Hepatocyte (in vitro differentiated cells): ENCODE data around the gene TUBE1. TPM values are rescaled to one million over a fixed set of nuclear protein-coding genes. Genes with fewer than 3 reads are reported as not detected.

Experiments
- DNase-seq: peaks from one replicate; pipeline ENCODE4 v3.0.0-alpha.2; 2016; ENCODE audit warnings: low spot score
- H2AFZ ChIP-seq: fragments of 200-600 bp; sonication (generic); 2 replicates; pipeline ENCODE4 v1.6.0; 2016; ENCODE audit warnings: antibody characterized with exemption, mild to moderate bottlenecking
- H3K27ac ChIP-seq: fragments of 200-600 bp; sonication (generic); 2 replicates; pipeline ENCODE4 v1.5.1; 2016; ENCODE audit warnings: mild to moderate bottlenecking
- H3K27me3 ChIP-seq: fragments of 200-600 bp; sonication (generic); 2 replicates; pipeline ENCODE4 v1.6.1; 2016
- H3K36me3 ChIP-seq: fragments of 200-600 bp; sonication (generic); replicated peaks from 2 replicates; pipeline ENCODE4 v1.5.1; 2016; ENCODE audit warnings: low read depth; ENCODE audit not compliant: insufficient read depth
- H3K4me1 ChIP-seq: fragments of 200-600 bp; sonication (generic); 2 replicates; pipeline ENCODE4 v1.5.1; 2016; ENCODE audit warnings: mild to moderate bottlenecking, moderate library complexity; ENCODE audit not compliant: insufficient read depth
- H3K4me2 ChIP-seq: fragments of 200-600 bp; sonication (generic); 2 replicates; pipeline ENCODE4 v1.6.0; 2016
- H3K4me3 ChIP-seq: fragments of 200-600 bp; sonication (generic); 2 replicates; pipeline ENCODE4 v1.5.1; 2016; ENCODE audit warnings: mild to moderate bottlenecking
- H3K79me2 ChIP-seq: fragments of 200-600 bp; sonication (generic); 2 replicates; pipeline ENCODE4 v1.6.0; 2017; ENCODE audit warnings: mild to moderate bottlenecking
- H3K9me2 ChIP-seq: fragments of 200-600 bp; sonication (generic); replicated peaks from 2 replicates; pipeline ENCODE4 v1.6.0; 2017; ENCODE audit warnings: mild to moderate bottlenecking; ENCODE audit not compliant: insufficient read depth
- H3K9me3 ChIP-seq: fragments of 200-600 bp; sonication (generic); 2 replicates; pipeline ENCODE4 v1.5.1; 2016; ENCODE audit warnings: low read depth, mild to moderate bottlenecking
- H4K20me1 ChIP-seq: fragments of 200-600 bp; sonication (generic); 2 replicates; pipeline ENCODE4 v1.6.0; 2016; ENCODE audit warnings: mild to moderate bottlenecking; ENCODE audit not compliant: insufficient read depth, poor library complexity, severe bottlenecking
- EZH2 ChIP-seq: fragments of 200-600 bp; sonication (generic); IDR thresholded peaks from 2 replicates; pipeline ENCODE4 v1.6.1; 2016; ENCODE audit warnings: antibody characterized with exemption, mild to moderate bottlenecking, borderline replicate concordance
- EZH2phosphoT487 ChIP-seq: fragments of 200-600 bp; sonication (generic); IDR thresholded peaks from one replicate; pipeline ENCODE4 v1.6.1; 2018; ENCODE audit warnings: antibody characterized with exemption, mild to moderate bottlenecking, low read depth, moderate library complexity; ENCODE audit not compliant: unreplicated experiment, severe bottlenecking
- WGBS: methylation state at CpG from one replicate; pipeline ENCODE4 v1.1.6; 2016; ENCODE audit warnings: low lambda C conversion rate; ENCODE audit errors: missing lambda C conversion rate; 5-methylcytosine and 5-hydroxymethylcytosine counted together
- polyA plus RNA-seq: library from polyadenylated mRNA; unstranded; fragments of >200 nt; fragmentation: Nextera tagmentation; extraction: Ambion mirVana; gene quantifications from 2 replicates; pipeline ENCODE4 v1.2.1, GENCODE V29; 2016
- total RNA-seq: library from RNA; depleted of rRNA; stranded (reverse); fragments of >200 nt; gene quantifications from 2 replicates; pipeline ENCODE4 v1.2.3, GENCODE V29; 2014
- TF ChIP-seq, protein P1 (sequence below): fragments of 200-600 bp; sonication (generic); IDR thresholded peaks from 2 replicates; pipeline ENCODE4 v1.5.1; 2016; ENCODE audit warnings: antibody characterized with exemption, mild to moderate bottlenecking; ENCODE audit not compliant: poor library complexity

The TUBE1 gene
- total and polyA plus RNA-seq, 2 experiments from 2014 or later = 14.4 to 20.3 TPM

DNA sequence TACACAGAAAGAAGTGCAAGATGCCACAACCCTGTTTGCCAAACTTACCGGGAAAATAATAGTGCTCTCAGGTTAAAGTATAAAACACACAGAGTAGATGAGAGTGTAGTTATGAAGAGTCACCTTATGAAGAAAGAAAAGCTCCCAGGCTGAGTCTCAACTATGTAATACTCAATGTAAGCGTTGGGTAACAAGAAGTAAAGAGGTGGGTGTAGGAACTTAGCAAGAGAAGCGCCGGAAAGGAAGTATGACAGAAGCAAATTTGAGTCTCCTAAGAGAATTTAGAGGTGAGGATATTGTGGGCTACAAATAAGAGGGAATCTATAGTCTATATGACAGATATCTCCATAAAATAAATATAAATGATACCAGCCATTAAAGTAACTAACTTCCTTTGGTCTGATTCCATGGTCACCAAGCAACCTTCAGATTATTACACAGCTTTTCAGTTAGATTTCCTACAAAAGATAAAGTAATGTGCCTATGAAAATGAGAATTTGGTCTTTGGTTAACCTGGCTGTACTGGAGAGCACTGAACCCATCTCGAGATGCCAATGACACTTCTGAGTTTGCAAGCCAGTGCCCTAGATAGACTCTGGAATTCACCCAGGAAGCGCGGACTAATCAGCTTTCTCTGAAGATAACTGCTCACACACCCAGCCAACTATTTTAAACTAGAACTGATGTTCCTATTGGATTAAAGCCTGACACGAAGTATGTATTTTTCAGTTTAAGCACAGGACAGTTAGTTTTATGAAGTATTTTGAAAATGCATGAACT lies 1.8 kb downstream of the TUBE1 start:
- no peak overlapping the region for H3K27ac ChIP-seq
- WGBS = 96% methylated on average over 8 of the region's 8 CpGs
- H3K27me3 ChIP-seq = no peaks in the 10 kb centered on the region
- H3K4me3 ChIP-seq = no peak overlapping the region
- peak overlapping the region; percentile 72 for H3K4me2 ChIP-seq
- no peaks in the 10 kb centered on the region for H3K4me1 ChIP-seq
- no peaks in the 10 kb centered on the region for H4K20me1 ChIP-seq
- no peak for TF ChIP-seq EZH2
- TF ChIP-seq EZH2phosphoT487 = no peak
- TF ChIP-seq, protein P1, sequence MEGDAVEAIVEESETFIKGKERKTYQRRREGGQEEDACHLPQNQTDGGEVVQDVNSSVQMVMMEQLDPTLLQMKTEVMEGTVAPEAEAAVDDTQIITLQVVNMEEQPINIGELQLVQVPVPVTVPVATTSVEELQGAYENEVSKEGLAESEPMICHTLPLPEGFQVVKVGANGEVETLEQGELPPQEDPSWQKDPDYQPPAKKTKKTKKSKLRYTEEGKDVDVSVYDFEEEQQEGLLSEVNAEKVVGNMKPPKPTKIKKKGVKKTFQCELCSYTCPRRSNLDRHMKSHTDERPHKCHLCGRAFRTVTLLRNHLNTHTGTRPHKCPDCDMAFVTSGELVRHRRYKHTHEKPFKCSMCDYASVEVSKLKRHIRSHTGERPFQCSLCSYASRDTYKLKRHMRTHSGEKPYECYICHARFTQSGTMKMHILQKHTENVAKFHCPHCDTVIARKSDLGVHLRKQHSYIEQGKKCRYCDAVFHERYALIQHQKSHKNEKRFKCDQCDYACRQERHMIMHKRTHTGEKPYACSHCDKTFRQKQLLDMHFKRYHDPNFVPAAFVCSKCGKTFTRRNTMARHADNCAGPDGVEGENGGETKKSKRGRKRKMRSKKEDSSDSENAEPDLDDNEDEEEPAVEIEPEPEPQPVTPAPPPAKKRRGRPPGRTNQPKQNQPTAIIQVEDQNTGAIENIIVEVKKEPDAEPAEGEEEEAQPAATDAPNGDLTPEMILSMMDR = no peak
- DNase-seq = no peak
- H3K36me3 ChIP-seq = no peaks in the 10 kb centered on the region
- no peak overlapping the region for H2AFZ ChIP-seq
- H3K79me2 ChIP-seq = peaks cover 4% of the 10 kb centered on the region
- no peaks in the 10 kb centered on the region for H3K9me2 ChIP-seq
- no peaks in the 10 kb centered on the region for H3K9me3 ChIP-seq

DNA sequence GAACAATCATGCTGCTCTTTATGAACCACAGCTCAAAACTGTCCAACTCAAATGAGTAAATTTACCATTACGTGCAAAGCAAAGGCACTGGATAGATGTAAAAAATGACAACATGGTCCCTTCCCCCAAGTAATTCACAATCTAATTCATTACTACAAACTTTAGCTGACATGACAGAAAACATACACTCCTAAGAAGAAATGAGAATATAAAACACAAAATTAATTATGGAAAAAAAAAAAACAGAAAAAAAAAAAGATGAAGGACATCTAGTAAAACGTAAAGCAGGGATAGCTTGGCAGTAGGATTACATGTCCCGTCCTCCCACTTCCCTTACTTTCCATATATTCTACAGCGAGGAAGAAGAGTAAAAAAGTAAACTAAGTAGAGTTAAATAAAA lies 5.7 kb downstream of the TUBE1 start:
- peaks cover 4% of the 10 kb centered on the region for H3K79me2 ChIP-seq
- H2AFZ ChIP-seq = no peak overlapping the region
- 94% methylated on average over 4 of the region's 4 CpGs for WGBS
- H3K4me2 ChIP-seq = no peak overlapping the region
- H3K9me3 ChIP-seq = no peaks in the 10 kb centered on the region
- no peaks in the 10 kb centered on the region for H3K9me2 ChIP-seq
- H3K4me3 ChIP-seq = no peak overlapping the region
- H3K36me3 ChIP-seq = no peaks in the 10 kb centered on the region
- H3K27ac ChIP-seq = no peak overlapping the region
- DNase-seq = no peak
- H3K27me3 ChIP-seq = no peaks in the 10 kb centered on the region
- TF ChIP-seq EZH2phosphoT487 (no peak), EZH2 (no peak)
- TF ChIP-seq, protein P1 = no peak
- H3K4me1 ChIP-seq = no peaks in the 10 kb centered on the region
- H4K20me1 ChIP-seq = no peaks in the 10 kb centered on the region

DNA sequence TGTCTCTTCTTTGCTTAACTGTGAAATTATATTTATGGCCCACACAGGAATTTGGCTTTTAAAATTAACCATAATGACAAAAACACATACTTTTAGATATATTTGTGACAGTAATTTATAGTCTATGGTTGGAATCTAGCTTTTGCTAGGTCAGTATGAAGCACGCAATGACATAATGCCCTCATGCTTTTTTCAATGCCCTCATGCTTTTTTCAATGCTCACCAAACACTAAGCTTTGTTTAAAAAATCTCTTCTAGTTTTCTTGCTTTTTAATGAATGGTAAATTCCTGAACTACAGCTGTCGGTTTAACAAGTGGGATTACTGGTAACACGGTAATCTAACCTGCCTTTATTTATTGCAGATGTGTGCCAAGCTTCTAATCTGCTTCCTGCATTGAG lies 20.7 kb downstream of the TUBE1 start:
- Histone ChIP-seq H2AFZ (no peak overlapping the region), H3K79me2 (no peaks in the 10 kb centered on the region), H3K9me2 (no peaks in the 10 kb centered on the region), H3K4me3 (no peak overlapping the region), H3K36me3 (no peaks in the 10 kb centered on the region), H3K27ac (no peak overlapping the region), H3K27me3 (no peaks in the 10 kb centered on the region), H3K9me3 (no peaks in the 10 kb centered on the region), H3K4me2 (no peak overlapping the region), H3K4me1 (no peaks in the 10 kb centered on the region), H4K20me1 (no peaks in the 10 kb centered on the region)
- WGBS = 77% methylated on average over 3 of the region's 3 CpGs
- DNase-seq = no peak
- TF ChIP-seq EZH2phosphoT487 (no peak), EZH2 (no peak)
- TF ChIP-seq, protein P1 = no peak
